Activated CD8-positive, alpha-beta memory T cell treated with anti-CD3 and anti-CD28 coated beads, Interleukin-2, amount 50 U/mL, for 1 hour (primary cell): ENCODE measurements around the gene TMEM119.

Source experiments
- DNase-seq: peaks from one replicate; pipeline ENCODE4 v3.0.0-alpha.2; 2020; ENCODE audit errors: extremely low read depth

TMEM119 gene

GRCh38 chr12:108616359-108616758 is 18.5 kb upstream of the TMEM119 start:
- DNase-seq = no peak

- no peak for DNase-seq
Observed at GRCh38 chr12:108615918-108616317, 18.0 kb upstream of the TMEM119 start.

GRCh38 chr12:108614639-108615038 is 16.8 kb upstream of the TMEM119 start:
- DNase-seq = no peak

GRCh38 chr12:108614041-108614440 is 16.2 kb upstream of the TMEM119 start:
- no peak for DNase-seq

- no peak for DNase-seq
Observed at GRCh38 chr12:108613548-108613947, 15.7 kb upstream of the TMEM119 start.

- no peak for DNase-seq
Observed at GRCh38 chr12:108612788-108613282, 15.0 kb upstream of the TMEM119 start.

GRCh38 chr12:108611884-108612415 is 14.1 kb upstream of the TMEM119 start:
- DNase-seq = no peak

- DNase-seq = no peak
Observed at GRCh38 chr12:108610856-108611605, 13.1 kb upstream of the TMEM119 start.

- no peak for DNase-seq
Observed at GRCh38 chr12:108610336-108610815, 12.5 kb upstream of the TMEM119 start.

- DNase-seq = no peak
Observed at GRCh38 chr12:108609537-108610335, 11.9 kb upstream of the TMEM119 start.

GRCh38 chr12:108608616-108609015 is 10.7 kb upstream of the TMEM119 start:
- no peak for DNase-seq

- no peak for DNase-seq
Observed at GRCh38 chr12:108607981-108608600, 10.2 kb upstream of the TMEM119 start.

- no peak for DNase-seq
Observed at GRCh38 chr12:108606492-108606891, 8.6 kb upstream of the TMEM119 start.

- no peak for DNase-seq
Observed at GRCh38 chr12:108605690-108606406, 8.0 kb upstream of the TMEM119 start.

- DNase-seq = no peak
Observed at GRCh38 chr12:108605000-108605689, 7.3 kb upstream of the TMEM119 start.

- no peak for DNase-seq
Observed at GRCh38 chr12:108604208-108604941, 6.5 kb upstream of the TMEM119 start.

- no peak for DNase-seq
Observed at GRCh38 chr12:108603743-108604142, 5.9 kb upstream of the TMEM119 start.

GRCh38 chr12:108602976-108603704 is 5.3 kb upstream of the TMEM119 start:
- no peak for DNase-seq

- no peak for DNase-seq
Observed at GRCh38 chr12:108602209-108602705, 4.4 kb upstream of the TMEM119 start.
